Measurements from ENCODE around the gene FURIN.
A peak's percentile ranks its signal among the peaks of the same experiment; 100 is the strongest.
"Not testable (repeated sequence)": the region's sequence is repeated elsewhere in the genome, so short reads cannot be mapped to it uniquely, and the experiment has no call there.

Gene FURIN

DNA sequence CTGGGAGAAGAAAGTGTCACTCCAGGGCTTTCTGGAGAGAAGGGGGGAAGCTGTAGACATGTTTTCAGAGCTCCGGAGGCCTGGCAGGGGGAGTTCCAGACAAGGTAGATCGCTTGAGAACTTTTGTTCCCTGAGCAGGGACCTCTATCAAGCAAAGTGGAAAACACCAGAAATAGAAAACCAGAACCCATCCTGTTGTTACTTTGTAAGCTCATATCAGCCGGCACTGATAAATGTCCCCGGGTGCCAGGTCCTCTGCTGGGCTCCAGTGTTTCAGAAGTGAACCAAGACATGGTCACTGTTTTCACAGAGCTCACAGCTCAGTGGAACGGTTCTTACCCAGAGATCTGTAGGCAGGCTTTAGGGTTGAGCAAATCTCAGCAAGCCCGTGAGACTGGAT, 50.4 kb downstream of the FURIN start:
- no peak for DNase-seq (ENCODE audit: low read depth)
- TF ChIP-seq, protein P1, sequence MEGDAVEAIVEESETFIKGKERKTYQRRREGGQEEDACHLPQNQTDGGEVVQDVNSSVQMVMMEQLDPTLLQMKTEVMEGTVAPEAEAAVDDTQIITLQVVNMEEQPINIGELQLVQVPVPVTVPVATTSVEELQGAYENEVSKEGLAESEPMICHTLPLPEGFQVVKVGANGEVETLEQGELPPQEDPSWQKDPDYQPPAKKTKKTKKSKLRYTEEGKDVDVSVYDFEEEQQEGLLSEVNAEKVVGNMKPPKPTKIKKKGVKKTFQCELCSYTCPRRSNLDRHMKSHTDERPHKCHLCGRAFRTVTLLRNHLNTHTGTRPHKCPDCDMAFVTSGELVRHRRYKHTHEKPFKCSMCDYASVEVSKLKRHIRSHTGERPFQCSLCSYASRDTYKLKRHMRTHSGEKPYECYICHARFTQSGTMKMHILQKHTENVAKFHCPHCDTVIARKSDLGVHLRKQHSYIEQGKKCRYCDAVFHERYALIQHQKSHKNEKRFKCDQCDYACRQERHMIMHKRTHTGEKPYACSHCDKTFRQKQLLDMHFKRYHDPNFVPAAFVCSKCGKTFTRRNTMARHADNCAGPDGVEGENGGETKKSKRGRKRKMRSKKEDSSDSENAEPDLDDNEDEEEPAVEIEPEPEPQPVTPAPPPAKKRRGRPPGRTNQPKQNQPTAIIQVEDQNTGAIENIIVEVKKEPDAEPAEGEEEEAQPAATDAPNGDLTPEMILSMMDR (IDR thresholded peaks at IDR 0.05; ENCODE audit: control insufficient read depth, extremely low read depth, insufficient read depth): no peak
- no peak overlapping the region for H3K4me3 ChIP-seq (ENCODE audit: low read depth, low read length)

DNA sequence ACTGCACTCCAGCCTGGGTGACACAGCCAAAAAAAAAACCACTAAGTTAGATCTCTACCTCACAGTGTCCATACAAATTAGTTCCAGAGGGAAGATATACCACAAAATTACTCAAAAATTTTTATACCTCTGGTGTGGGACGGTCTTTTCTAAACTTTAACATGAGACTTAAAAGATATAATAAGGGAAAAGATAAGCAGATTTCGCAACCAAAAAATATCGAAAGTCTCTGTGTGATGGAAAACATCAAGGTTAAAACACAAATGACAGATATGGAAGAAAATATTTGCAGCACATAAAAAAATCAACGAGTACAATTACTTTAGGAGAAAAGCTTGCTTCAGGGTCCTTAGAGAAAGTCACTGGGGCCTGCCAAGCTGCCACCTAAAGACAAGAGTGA, 53.5 kb downstream of the FURIN start:
- TF ChIP-seq, protein P1 (IDR thresholded peaks at IDR 0.05; ENCODE audit: control insufficient read depth, extremely low read depth, insufficient read depth): no peak
- H3K4me3 ChIP-seq (ENCODE audit: low read depth, low read length): no peak overlapping the region
- no peak for DNase-seq (ENCODE audit: low read depth)

DNA sequence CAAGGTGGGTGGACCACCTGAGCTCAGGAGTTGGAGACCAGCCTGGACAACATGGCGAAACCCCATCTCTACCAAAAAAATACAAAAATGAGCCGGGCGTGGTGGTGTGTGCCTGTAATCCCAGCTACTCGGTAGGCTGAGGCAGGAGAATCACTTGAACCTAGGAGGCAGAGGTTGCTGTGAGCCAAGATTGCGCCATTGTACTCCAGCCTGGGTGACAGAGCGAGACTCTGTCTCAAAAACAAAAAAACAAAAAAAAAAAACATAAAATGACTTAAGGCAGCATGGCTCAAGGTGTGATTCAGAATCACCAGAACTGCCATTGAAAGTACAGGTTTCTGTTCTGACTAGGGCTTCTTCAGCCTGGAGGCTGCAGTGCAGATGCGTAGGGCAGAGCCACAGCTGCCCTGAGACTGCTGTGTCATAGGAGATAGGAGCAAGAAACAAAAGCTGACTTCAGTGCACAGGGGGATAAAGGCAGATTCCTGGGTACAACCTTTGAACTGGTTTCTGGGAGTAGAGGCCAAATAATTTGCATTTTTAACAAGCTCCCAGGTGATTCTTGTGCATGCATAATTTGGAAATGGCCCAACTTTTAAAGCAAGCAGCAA, 54.4 kb downstream of the FURIN start:
- H3K4me3 ChIP-seq (ENCODE audit: low read depth, low read length); DNase-seq (ENCODE audit: low read depth): not testable (repeated sequence)

DNA sequence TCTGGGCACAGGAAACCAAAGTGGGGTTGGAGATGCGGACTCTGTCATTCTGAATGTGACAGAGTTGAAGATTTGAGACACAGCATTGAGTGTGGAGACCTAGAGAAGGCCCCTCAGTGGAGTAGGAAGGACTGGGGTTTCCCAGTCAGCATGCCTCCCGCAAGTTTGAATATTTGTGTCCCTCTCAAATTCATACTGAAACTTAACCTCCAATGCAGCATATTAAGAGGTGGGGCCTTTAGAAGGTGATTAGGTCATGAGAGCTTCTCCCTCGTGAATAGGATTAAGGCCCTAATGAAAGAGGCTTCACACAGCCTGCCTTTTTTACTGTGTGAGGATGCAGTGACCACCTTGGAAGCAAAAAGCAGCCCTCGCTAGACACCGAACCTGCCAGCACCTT, 56.0 kb downstream of the FURIN start:
- no peak for DNase-seq (ENCODE audit: low read depth)
- no peak overlapping the region for H3K4me3 ChIP-seq (ENCODE audit: low read depth, low read length)
- TF ChIP-seq, protein P1 (IDR thresholded peaks at IDR 0.05; ENCODE audit: control insufficient read depth, extremely low read depth, insufficient read depth): no peak

DNA sequence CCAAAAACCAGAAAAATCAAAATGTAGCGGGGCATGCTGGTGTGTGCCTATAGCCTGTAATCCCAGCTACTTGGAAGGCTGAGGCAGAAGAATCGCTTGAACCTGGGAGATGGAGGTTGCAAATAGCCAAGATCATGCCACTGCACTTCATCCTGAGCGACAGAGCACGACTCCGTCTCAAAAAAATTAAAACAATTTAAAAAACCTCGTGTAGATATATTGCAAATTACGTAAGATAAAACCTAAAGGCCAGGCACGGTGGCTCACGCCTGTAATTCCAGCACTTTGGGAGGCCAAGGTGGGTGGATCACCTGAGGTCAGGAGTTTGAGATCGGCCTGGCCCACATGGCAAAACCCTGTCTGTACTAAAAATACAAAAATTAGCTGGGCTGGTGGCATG, 58.4 kb downstream of the FURIN start:
- H3K4me3 ChIP-seq (ENCODE audit: low read depth, low read length); DNase-seq (ENCODE audit: low read depth): not testable (repeated sequence)

DNA sequence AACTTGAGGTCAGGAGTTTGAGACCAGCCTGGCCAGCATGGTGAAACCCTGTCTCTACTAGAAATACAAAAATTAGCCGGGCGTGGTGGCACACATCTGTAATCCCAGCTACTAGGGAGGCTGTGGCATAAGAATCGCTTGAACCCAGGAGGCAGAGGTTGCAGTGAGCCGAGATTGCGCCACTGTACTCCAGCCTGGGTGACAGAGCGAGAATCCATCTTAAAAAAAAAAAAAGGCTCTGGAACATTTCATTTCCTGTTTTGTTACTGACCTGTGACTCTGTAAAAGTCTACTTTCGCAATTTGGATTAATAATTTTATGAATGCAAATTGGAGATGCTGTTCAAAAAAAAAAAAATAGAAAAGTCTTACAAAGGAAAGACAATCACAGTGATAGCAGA, 59.7 kb downstream of the FURIN start:
- not testable (repeated sequence) for H3K4me3 ChIP-seq (ENCODE audit: low read depth, low read length); DNase-seq (ENCODE audit: low read depth)

DNA sequence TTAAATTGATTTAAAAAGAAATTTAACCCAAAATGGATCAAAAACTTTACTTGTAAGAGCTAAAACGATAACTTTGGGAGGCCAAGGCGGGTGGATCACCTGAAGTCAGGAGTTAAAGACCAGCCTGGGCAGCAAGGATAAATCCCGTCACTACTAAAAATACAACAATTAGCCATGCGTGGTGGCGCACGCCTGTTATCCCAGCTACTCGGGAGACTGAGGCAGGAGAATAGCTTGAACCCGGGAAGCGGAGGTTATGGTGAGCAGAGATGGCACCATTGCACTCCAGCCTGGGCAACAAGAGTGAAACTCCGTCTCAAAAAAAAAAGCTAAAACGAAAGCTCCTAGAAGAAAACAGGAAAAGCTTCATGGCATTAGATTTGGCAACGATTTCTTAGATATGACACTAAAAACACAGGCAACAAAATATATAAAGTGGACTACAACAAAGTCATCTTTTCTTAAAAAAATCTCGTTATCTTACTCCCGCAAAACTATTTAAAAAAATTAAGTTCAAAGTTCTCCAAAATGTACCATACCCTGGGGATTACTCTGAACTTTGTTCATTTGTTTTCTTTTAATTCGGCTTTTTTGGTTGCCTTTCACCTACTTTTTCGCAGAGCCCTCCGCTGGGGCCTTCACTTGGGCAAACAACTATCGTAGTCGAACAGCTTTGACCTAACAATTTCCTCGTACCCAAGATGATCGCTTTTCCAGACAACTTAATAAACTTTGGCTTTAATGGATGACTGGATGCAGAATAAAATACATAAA, 61.0 kb downstream of the FURIN start:
- H3K4me3 ChIP-seq (ENCODE audit: low read depth, low read length): peak overlapping the region; percentile 65
- TF ChIP-seq, protein P1 (IDR thresholded peaks at IDR 0.05; ENCODE audit: control insufficient read depth, extremely low read depth, insufficient read depth): no peak
- no peak for DNase-seq (ENCODE audit: low read depth)

DNA sequence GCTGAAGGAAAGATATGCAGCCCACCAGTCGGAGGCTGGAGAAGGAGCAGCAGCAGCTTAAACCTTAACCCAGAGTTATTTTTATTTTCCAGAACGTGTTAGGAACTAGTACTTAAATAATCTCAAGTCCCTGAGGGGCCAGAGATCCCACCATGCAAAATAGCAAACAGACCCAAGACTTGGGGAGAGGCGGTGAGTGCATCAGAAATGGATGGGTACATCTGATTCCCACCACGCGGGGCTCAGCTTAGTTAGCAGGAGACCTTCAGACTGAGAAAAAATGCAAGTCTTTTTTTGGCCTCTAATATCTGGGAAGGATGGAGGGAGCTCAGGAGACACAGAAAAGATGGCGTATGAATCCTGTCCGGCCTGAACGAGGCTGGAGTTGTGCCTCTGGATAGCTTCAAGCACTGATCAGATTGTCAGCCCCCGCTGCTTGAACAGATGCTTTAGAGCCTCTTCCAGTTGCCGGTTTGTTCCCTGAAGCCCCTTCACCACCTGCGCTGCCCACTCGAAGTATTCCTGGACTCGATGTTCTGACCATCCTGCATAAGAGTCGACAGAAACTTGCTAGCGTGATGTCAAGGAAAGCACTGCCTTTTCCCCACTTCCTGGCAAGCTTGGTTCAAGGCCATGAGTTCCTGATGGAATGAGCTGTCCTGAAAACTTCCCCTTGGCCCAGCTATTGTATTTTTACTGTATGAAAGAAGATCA, 62.6 kb downstream of the FURIN start:
- DNase-seq (ENCODE audit: low read depth): no peak
- peak overlapping the region; percentile 91 for H3K4me3 ChIP-seq (ENCODE audit: low read depth, low read length)
- TF ChIP-seq, protein P1 (IDR thresholded peaks at IDR 0.05; ENCODE audit: control insufficient read depth, extremely low read depth, insufficient read depth): no peak

Measured in LNCaP clone FGC (cell line).